Measurements from ENCODE around the gene MED27. TPM values are rescaled to one million over a fixed set of nuclear protein-coding genes. Genes with fewer than 3 reads are reported as not detected.

MED27 gene
- total and polyA plus RNA-seq, 2 of the 8 experiments (the other 6 are each of a cell fraction or from before 2014, with no cell fraction given), result 29.9 to 56.5 TPM

DNA sequence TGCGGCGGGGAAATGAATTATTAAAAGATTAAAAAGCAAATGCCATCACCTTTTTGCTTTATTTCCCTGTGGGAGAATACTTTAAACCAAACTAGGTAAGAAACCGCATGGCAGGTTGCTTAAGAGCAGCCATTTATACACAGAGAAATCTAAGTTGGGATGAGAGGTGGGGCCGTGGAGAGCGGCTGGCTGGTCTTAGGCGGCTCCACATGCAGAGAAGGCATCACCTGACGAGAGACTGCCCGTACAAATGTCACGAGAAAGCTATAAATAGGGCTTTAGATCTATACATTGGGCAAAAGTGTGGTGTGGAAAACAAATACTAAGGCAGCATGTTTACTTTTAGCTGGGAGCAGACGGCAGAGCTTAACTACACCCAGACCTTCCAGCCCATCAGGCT is 39.4 kb downstream of the MED27 start:
- Histone ChIP-seq H3K14ac (ENCODE audit: insufficient read length) (no peak overlapping the region), H3K4ac (replicated peaks; ENCODE audit: insufficient read length, low read depth, low read length) (no peak overlapping the region), H2BK120ac (replicated peaks; ENCODE audit: low read depth, low read length) (no peak overlapping the region), H3K4me1 (replicated peaks in 1 of 4; ENCODE audit: control insufficient read depth in 3 of 4, insufficient read depth in 4 of 4, low read length in 3 of 4) (peaks cover 0 to 4% (median 0%) of the 10 kb centered on the region in 4 experiments; a peak in 2 of 7 replicates), H3K18ac (ENCODE audit: extremely low read depth, low read length) (no peak overlapping the region), H3K79me2 (ENCODE audit: control insufficient read depth in 1 of 2, insufficient read depth in 2 of 2, low read length in 2 of 2) (peaks cover 0 to 32% of the 10 kb centered on the region in 2 experiments; a peak in 1 of 4 replicates), H2BK5ac (ENCODE audit: low read depth, low read length) (no peak overlapping the region), H3K36me3 (ENCODE audit: control insufficient read depth in 2 of 4, insufficient read depth in 4 of 4, low read length in 3 of 4) (no peaks in the 10 kb centered on the region), H2BK20ac (ENCODE audit: low read length) (no peak overlapping the region), H3K79me1 (ENCODE audit: low read depth, low read length) (peaks cover 6% of the 10 kb centered on the region; the same call in 1 of the 2 replicates), H2AK5ac (ENCODE audit: low read depth, low read length) (no peak overlapping the region), H3K27ac (ENCODE audit: low read depth, low read length) (no peak overlapping the region), H3K9me3 (ENCODE audit: insufficient read depth in 2 of 2, low read depth in 1 of 2, low read length in 1 of 2) (no peaks in the 10 kb centered on the region), H2BK15ac (ENCODE audit: low read length) (no peak overlapping the region), H3K9ac (replicated peaks in 1 of 4; ENCODE audit: extremely low read depth in 1 of 4, low read depth in 3 of 4, low read length in 3 of 4) (no peak overlapping the region), H2BK12ac (ENCODE audit: low read depth, low read length) (no peak overlapping the region), H4K91ac (replicated peaks; ENCODE audit: insufficient read length, low read length) (no peak overlapping the region), H2AFZ (ENCODE audit: low read length) (no peak overlapping the region), H3K4me3 (ENCODE audit: extremely low read depth in 1 of 4, insufficient read depth in 2 of 4, low read depth in 3 of 4, low read length in 4 of 4) (no peak overlapping the region), H4K20me1 (replicated peaks in 1 of 2; ENCODE audit: control insufficient read depth in 1 of 2, insufficient read depth in 2 of 2, low read length in 2 of 2) (peaks cover 5 to 20% of the 10 kb centered on the region in 2 experiments), H4K5ac (ENCODE audit: insufficient read length, low read depth, low read length) (no peak overlapping the region), H3K56ac (replicated peaks; ENCODE audit: insufficient read length, low read depth, low read length) (no peak overlapping the region), H3K23ac (ENCODE audit: insufficient read length) (no peak overlapping the region), H3K27me3 (replicated peaks in 1 of 4; ENCODE audit: control insufficient read depth in 3 of 4, extremely low read depth in 1 of 4, insufficient read depth in 3 of 4, low read length in 3 of 4) (no peaks in the 10 kb centered on the region), H3K23me2 (ENCODE audit: low read depth, low read length) (no peaks in the 10 kb centered on the region), H3K4me2 (ENCODE audit: insufficient read depth in 1 of 2, low read depth in 2 of 2, low read length in 2 of 2) (no peak overlapping the region), H4K8ac (ENCODE audit: extremely low read depth, insufficient read depth, low read length) (no peak overlapping the region)
- CTCF ChIA-PET (ENCODE audit: partially characterized antibody), result interaction anchor here (0.6 to 2.9 kb wide), 4 partner anchors 10 to 259 kb away, joined by 3 to 11 read pairs (median 4); no protein-coding TSS in a partner anchor
- POLR2A ChIA-PET (ENCODE audit: partially characterized antibody), result interaction anchor here (1.4 kb wide), 1 partner anchor 12 kb away, joined by 5 read pairs; no protein-coding TSS in a partner anchor
- no peak for FAIRE-seq
- DNase-seq (ENCODE audit: low read depth in 1 of 2, low spot score in 2 of 2), result no peak
- WGBS, 2 experiments (ENCODE audit: extremely low coverage in 1 of 2, insufficient coverage in 1 of 2, insufficient read length in 1 of 2, insufficient replicate concordance in 2 of 2, low coverage in 1 of 2, low lambda C conversion rate in 2 of 2, missing lambda C conversion rate in 1 of 2), result 92% methylated on average over 10 of the region's 10 CpGs; no CpG with 5 or more reads in 1 of the 2 experiments
- no peak for TF ChIP-seq KDM4A (IDR thresholded peaks at IDR 0.05; ENCODE audit: low read depth, low read length, severe bottlenecking)
- no peak for TF ChIP-seq TAF1 (IDR thresholded peaks at IDR 0.05; ENCODE audit: low read depth, low read length)
- no peak for TF ChIP-seq EGR1 (IDR thresholded peaks at IDR 0.05; ENCODE audit: borderline replicate concordance, low read depth, low read length)
- TF ChIP-seq, protein P1, sequence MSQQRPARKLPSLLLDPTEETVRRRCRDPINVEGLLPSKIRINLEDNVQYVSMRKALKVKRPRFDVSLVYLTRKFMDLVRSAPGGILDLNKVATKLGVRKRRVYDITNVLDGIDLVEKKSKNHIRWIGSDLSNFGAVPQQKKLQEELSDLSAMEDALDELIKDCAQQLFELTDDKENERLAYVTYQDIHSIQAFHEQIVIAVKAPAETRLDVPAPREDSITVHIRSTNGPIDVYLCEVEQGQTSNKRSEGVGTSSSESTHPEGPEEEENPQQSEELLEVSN (IDR thresholded peaks at IDR 0.05), result no peak
- no peak for TF ChIP-seq TAF7 (optimal IDR thresholded peaks at IDR 0.05; ENCODE audit: borderline replicate concordance, low read depth, low read length)
- TF ChIP-seq YY1 (IDR thresholded peaks at IDR 0.05; ENCODE audit: low read depth, low read length), result no peak
- no peak for TF ChIP-seq KDM1A (IDR thresholded peaks at IDR 0.05; ENCODE audit: borderline replicate concordance, low read length)
- no peak for TF ChIP-seq JUND (IDR thresholded peaks at IDR 0.05; ENCODE audit: low read length)
- TF ChIP-seq, protein P2, sequence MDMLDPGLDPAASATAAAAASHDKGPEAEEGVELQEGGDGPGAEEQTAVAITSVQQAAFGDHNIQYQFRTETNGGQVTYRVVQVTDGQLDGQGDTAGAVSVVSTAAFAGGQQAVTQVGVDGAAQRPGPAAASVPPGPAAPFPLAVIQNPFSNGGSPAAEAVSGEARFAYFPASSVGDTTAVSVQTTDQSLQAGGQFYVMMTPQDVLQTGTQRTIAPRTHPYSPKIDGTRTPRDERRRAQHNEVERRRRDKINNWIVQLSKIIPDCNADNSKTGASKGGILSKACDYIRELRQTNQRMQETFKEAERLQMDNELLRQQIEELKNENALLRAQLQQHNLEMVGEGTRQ (IDR thresholded peaks at IDR 0.05; ENCODE audit: low read length), result no peak
- no peak for TF ChIP-seq BACH1 (IDR thresholded peaks at IDR 0.05; ENCODE audit: low read length)
- TF ChIP-seq TEAD4 (IDR thresholded peaks at IDR 0.05; ENCODE audit: low read depth, low read length), result no peak
- TF ChIP-seq CHD1 (IDR thresholded peaks at IDR 0.05; ENCODE audit: low read depth, low read length), result no peak
- TF ChIP-seq, protein P3, sequence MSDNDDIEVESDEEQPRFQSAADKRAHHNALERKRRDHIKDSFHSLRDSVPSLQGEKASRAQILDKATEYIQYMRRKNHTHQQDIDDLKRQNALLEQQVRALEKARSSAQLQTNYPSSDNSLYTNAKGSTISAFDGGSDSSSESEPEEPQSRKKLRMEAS (IDR thresholded peaks at IDR 0.05), result no peak
